ENCODE results near the gene KRTAP5-9. TPM values are rescaled to one million over a fixed set of nuclear protein-coding genes. Genes with fewer than 3 reads are reported as not detected.
"Not testable (repeated sequence)": the region's sequence is repeated elsewhere in the genome, so short reads cannot be mapped to it uniquely, and the experiment has no call there.

Gene KRTAP5-9
- total RNA-seq: 0.23 TPM

DNA sequence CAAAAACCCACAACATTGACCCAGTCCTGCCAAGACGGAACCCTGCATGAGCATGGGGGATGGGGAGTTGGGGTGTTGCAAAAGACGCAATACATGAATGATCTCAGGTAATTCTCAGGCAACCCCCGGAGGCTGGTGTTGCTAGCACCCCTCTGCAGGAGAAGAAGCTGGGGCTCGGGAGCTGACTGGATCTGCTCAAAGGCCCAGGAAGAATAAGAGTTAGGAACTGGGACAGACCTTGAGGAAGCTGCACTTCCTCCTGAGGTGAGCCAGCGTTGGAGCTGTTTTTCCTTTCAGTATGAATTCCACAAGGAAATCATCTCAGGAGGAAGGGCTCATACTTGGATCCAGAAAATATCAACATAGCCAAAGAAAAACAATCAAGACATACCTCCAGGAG is at the start of gene KRTAP5-9:
Gene KRTAP5-9 (plus strand): TSS at position 301 of the 400 bp plus-strand sequence. CDS start 238 bp downstream, outside the sequence.
- no peak for DNase-seq (ENCODE audit: low spot score)

- no peak for DNase-seq (ENCODE audit: low spot score)
Measured at GRCh38 chr11:71499125-71499524, 49.1 kb upstream of the KRTAP5-9 start.

- peak; percentile 65 for DNase-seq (ENCODE audit: low spot score)
Measured at GRCh38 chr11:71499546-71499945, 48.7 kb upstream of the KRTAP5-9 start.

DNA sequence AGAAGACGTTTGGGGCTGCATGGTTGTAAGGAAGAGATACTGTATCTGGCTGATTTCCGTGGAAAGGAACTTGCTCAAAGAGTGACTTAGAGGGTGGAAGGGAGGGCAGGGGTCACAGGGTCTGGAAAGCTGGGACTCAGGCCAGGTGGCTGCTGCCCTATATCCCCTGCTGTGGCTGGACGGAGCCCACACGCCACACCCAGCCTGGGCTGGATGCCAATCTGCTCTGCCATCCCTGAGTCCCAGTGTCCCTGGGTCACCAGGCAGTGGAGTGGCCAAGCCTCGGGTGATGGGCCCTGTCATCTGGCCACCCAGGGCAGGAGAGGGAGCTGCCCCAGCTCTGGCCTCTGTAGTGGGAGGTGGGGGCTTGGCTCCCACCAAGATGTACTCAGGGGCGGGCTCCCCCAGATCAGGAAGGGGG is 47.6 kb upstream of the KRTAP5-9 start:
- peak; percentile 84 for DNase-seq (ENCODE audit: low spot score)

DNA sequence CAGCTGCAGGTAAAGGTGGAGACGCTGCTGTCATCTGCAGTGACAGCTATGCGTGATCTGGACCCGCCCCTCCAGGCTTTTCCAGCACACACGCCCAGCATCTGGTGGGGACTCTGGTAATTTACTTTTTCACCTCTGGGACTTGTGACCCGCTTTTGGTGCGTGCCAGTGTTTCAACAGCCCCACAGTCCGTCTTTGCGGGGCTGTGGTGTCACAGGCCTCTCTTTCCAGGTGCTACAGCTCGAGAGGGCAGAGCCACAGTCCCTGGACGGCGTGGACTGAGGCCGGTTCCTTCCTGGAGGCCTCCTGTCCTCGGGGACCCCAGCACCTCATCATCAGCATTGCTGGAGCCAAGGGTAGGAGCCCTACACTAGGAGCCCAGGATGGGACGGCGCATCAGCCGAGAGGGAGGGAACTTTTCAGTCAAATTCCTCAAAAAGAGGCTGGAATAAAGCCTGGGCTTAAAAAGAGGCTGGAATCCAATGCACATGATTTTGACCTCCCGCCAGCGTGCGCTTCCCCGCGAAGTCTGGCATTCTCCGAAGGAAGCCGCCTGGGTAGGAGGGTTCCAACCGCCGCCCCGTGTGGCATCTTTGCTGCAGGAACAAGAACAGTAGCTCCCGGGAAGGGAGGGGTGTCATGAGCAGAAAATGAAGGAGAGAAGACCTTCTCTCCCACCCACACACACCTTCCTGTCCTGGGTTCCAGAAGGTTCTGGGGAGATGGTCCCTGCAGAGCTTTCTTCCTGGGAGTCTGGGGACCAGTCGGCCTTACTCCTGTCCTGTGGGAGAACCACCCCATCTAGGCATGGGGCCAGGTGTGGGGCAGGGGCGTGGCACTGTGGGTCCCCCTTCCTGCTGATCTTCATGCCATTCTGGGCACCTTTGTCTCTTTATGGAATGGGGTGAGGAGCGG is 46.9 kb upstream of the KRTAP5-9 start:
- no peak for DNase-seq (ENCODE audit: low spot score)

- DNase-seq (ENCODE audit: low spot score): no peak
Measured at GRCh38 chr11:71502026-71502425, 46.2 kb upstream of the KRTAP5-9 start.

- no peak for DNase-seq (ENCODE audit: low spot score)
Measured at GRCh38 chr11:71502871-71503435, 45.3 kb upstream of the KRTAP5-9 start.

DNA sequence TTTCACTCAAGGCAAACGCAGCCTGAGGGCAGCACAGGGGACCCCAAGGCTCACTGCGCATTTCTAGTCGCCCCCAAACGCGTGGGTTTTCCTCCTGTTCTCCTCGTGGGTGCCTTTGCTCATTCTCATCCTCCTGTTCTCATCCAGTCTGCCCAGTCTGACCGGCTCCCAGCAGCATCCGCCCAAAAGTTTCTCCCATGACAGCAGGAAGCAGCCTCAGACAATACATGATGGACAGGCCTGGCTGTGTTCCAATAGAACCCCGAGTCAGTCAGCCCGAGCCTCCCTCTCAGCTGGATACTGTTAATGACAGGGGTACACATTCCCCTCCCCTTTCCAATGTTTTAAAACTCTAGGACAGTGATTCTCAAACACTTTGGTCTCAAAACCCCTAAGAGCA is 43.7 kb upstream of the KRTAP5-9 start:
- DNase-seq (ENCODE audit: low spot score): no peak

GRCh38 chr11:71505001-71505400 is 43.2 kb upstream of the KRTAP5-9 start:
- no peak for DNase-seq (ENCODE audit: low spot score)

- no peak for DNase-seq (ENCODE audit: low spot score)
Measured at GRCh38 chr11:71505781-71506180, 42.4 kb upstream of the KRTAP5-9 start.

DNA sequence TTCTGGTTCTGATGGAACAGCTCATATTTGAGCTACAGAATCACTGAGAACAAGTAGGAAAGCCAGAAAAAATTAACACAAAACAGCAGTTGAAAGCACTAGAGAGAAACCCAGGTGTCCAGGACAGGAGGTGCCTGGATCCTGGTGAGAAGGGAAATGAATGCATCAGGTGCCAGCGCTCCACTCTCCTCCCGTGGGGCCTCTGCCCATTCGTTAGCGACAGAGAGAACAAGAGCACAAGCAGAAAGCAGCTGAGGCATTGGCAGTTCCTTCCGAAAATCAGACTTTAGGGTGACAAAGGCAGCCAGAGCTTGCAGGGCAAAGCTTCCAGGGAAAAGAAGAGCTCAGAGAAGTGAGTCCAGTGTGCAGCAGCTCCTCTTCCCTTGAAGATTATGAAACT is 41.1 kb upstream of the KRTAP5-9 start:
- DNase-seq (ENCODE audit: low spot score): no peak

GRCh38 chr11:71518506-71519471 is 29.4 kb upstream of the KRTAP5-9 start:
- no peak for DNase-seq (ENCODE audit: low spot score)

DNA sequence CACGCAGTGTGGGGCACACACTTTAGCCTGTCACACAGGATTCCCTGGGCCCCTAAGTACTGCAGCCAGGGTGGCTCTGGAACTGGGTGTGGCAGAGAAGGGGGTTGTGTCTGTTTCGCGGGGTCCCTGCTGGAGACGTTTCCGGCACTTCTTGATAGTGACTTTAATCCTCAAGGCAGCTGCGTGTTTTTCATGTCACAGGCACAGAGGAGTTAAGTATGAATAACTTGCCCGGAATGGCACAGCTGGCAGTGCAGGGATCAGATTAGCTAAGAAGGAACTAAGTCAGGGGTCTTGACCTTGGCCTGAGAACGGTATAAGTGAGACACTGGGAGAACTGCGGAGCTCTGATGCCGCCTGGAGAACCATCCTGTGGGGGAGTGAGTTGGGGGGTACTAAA is 28.7 kb upstream of the KRTAP5-9 start:
- no peak for DNase-seq (ENCODE audit: low spot score)

DNA sequence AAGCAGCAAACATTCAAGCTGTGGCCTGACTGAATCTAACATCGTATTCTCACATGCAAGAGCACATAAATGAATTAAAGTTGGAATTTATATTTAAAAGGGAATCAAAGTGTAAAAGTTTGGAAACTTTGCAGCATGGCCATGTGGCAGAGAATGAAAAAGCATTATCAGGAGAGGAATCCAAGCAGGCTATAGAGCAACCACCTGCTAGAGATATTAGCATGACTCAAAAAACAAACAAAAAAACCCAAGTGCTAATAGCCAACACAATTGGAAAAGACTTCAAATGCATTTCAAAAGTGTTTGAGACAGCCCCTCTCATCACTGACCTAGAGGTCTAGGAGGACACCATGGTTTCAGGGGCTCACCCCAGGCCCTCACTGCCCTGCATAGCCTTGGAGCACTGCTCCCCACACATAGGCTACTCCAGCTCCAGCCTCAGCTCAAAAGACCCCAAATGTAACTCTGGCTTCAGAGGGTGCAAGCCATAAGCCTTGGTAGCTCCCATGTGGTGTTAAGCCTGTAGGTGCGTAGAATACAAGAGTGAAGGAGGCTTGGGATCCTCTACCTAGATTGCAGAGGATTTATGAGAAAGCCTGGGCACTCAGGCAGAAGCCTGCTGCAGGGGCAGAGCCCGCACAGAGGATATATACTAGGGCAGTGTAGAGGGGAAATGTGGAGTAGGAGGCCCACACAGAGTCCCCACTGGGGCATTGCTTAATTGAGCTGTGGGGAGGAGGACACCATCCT is 22.9 kb upstream of the KRTAP5-9 start:
- no peak for DNase-seq (ENCODE audit: low spot score)

DNA sequence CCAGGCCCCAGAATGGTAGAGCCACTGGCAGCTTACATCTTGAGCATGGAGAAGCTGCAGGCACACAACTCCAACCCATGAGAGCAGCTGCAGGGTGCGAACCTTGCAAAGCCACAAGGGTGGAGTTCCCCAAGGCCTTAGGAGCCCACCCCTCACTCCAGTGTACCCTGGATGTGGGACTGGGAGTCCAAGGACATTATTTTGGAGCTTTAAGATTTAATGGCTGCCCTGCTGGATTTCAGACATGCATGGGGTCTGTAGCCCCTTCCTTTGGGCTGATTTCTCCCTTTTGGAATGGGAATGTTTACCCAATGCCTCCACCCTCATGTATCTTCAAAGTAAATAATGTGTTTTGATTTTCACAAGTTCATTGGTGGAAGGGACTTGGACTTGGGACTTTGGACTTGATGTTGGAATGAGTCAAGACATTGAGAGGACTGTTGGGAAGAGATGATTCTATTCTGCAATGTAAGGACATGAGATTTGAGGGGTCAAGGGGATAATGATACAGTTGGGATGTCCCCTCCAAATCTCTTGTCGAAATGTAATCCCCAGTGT is 22.2 kb upstream of the KRTAP5-9 start:
- peak; percentile 58 for DNase-seq (ENCODE audit: low spot score)

DNA sequence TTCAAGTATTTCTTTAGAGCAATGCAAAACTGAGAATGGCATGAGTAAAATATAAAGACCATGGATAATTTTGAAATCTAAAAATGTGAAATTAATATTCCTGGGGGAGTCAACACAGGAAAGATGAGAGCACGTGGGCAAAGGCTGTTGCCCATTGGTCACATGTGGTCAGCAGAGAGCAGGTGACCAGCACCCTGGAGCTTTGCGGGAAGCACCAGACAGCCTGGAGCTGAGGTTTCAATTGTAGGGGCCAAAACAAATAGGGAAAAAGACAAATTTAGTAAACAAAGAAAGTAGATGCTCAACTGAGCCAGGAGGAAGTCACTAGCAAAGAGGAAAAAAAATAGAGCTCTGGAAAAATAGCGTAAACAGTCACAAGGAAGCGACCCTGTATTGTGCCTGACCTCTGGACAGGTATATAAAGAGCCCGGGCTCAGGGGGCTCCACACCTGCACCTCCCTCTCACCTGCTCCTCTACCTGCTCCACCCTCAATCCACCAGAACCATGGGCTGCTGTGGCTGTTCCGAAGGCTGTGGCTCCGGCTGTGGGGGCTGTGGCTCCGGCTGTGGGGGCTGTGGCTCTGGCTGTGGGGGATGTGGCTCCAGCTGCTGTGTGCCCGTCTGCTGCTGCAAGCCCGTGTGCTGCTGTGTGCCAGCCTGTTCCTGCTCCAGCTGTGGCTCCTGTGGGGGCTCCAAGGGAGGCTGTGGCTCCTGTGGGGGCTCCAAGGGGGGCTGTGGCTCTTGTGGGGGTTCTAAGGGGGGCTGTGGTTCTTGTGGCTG is 21.2 kb upstream of the KRTAP5-9 start, which contains the start of gene KRTAP5-7:
Gene KRTAP5-7 (plus strand): TSS at position 472 of the 780 bp plus-strand sequence. CDS start 34 bp downstream, at position 506.
- DNase-seq (ENCODE audit: low spot score): not testable (repeated sequence)

GRCh38 chr11:71527576-71528210 is 20.5 kb upstream of the KRTAP5-9 start:
- DNase-seq (ENCODE audit: low spot score): no peak

DNA sequence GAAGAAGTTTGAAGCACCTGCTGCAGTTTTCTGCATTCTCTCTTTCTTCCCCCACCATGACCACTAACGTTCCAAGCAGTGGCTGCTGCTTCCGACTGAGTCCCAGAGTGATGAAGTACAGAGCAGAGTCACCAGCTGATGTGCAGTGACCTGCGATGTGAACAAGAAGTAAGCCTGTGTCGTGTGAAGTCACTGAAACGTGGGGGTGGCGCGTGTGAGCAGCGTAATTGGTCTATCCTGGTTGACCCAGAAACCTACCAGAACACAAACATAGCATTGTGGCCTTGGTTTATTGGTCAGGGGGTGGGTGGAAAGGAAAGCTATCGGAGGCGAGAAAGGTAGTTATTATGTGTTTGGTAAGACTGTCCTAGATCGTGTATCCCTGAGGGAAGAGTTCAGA is 17.6 kb upstream of the KRTAP5-9 start:
- DNase-seq (ENCODE audit: low spot score): no peak

GRCh38 chr11:71532036-71532610 is 16.1 kb upstream of the KRTAP5-9 start:
- no peak for DNase-seq (ENCODE audit: low spot score)

Measured in mucosa of gallbladder (tissue), 1 donor.